Aorta (tissue), 5 donors: ENCODE measurements around the gene PJVK. TPM values are rescaled to one million over a fixed set of nuclear protein-coding genes. Genes with fewer than 3 reads are reported as not detected.
"Not testable (repeated sequence)": the region's sequence is repeated elsewhere in the genome, so short reads cannot be mapped to it uniquely, and the experiment has no call there.

Source experiments
- ATAC-seq: fragments of 200-7000 bp; cut with Tn5 transposase; one replicate; pipeline ENCODE4 v1.9.1; 2022; ENCODE audit warnings: moderate library complexity; ENCODE audit not compliant: low FRiP score
- DNase-seq, 2 donors: peaks; one replicate each; pipeline ENCODE4 v3.0.0-alpha.2; 2020
- H3K27ac ChIP-seq, 2 donors: one replicate each; pipeline ENCODE4 v1.5.1; 2013; ENCODE audit warnings: low read length in 2 of 2, mild to moderate bottlenecking in 2 of 2, moderate library complexity in 2 of 2, control low read depth in 1 of 2, inconsistent platforms in 1 of 2, low read depth in 1 of 2
- H3K27me3 ChIP-seq, 2 donors: one replicate each; pipeline ENCODE4 v1.6.1; 2013; ENCODE audit warnings: control low read depth in 1 of 2, low read length in 1 of 2, mild to moderate bottlenecking in 1 of 2, moderate library complexity in 1 of 2; ENCODE audit not compliant: insufficient read depth in 2 of 2, control insufficient read depth in 1 of 2
- H3K36me3 ChIP-seq, 2 donors: one replicate each; pipeline ENCODE4 v1.6.1; 2013; ENCODE audit warnings: control low read depth in 1 of 2, low read length in 1 of 2, mild to moderate bottlenecking in 1 of 2; ENCODE audit not compliant: insufficient read depth in 2 of 2, control insufficient read depth in 1 of 2
- H3K4me1 ChIP-seq, 2 donors: one replicate each; pipeline ENCODE4 v1.6.1; 2013; ENCODE audit warnings: low read length in 2 of 2, control low read depth in 1 of 2, mild to moderate bottlenecking in 1 of 2, moderate library complexity in 1 of 2; ENCODE audit not compliant: insufficient read depth in 2 of 2, control insufficient read depth in 1 of 2
- H3K4me3 ChIP-seq, 2 donors: one replicate each; pipeline ENCODE4 v1.5.1; 2013; ENCODE audit warnings: low read length in 2 of 2, control low read depth in 1 of 2, mild to moderate bottlenecking in 1 of 2
- H3K9me3 ChIP-seq: one replicate; pipeline ENCODE4 v1.6.1; 2013; ENCODE audit warnings: mild to moderate bottlenecking, low read length; ENCODE audit not compliant: control insufficient read depth
- WGBS, 2 donors: extraction: QIAGEN DNeasy Blood & Tissue Kit; methylation state at CpG; one replicate each; pipeline ENCODE4 v1.1.7; 2013; 5-methylcytosine and 5-hydroxymethylcytosine counted together
- intact Hi-C, 2 donors: fragments of 100-400 bp; cut with DNase I; formaldehyde crosslinking; loops; one replicate each; pipeline versions ENCODE4 v1.14.2 to v1.15.0; 2022
- long read RNA-seq, 2 donors: library from polyadenylated mRNA; unstranded; transcript quantifications; one replicate each; pipeline ENCODE4 v2.0.0, GENCODE V29; 2020 to 2021
- polyA plus RNA-seq, 2 donors: library from polyadenylated mRNA; stranded (reverse); fragments of 200-250 nt; gene quantifications; one replicate each; pipeline ENCODE4 v1.2.3, GENCODE V29; 2013
- total RNA-seq, 2 donors: library from RNA; stranded (reverse); fragmentation: NEBNext Ultra II Directional; extraction: Animal tissue kit (Norgen Biotek cat#: 25700); gene quantifications; one replicate each; pipeline ENCODE4 v1.2.1, GENCODE V29; 2021
- donor health status: healthy with polysubstance abuse.
- donor health status: Bipolar disorder and iron deficiency.
- donor health status: DM: no; HTN: no; CAD: no.
- donor health status: DM: no; HTN: no; CAD: no.
- donor health status: DM: yes; HTN: yes; CAD: no.

The PJVK gene, protein sequence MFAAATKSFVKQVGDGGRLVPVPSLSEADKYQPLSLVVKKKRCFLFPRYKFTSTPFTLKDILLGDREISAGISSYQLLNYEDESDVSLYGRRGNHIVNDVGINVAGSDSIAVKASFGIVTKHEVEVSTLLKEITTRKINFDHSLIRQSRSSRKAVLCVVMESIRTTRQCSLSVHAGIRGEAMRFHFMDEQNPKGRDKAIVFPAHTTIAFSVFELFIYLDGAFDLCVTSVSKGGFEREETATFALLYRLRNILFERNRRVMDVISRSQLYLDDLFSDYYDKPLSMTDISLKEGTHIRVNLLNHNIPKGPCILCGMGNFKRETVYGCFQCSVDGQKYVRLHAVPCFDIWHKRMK
- total RNA-seq = 1 to 10 TPM; 2.2 to 8.4 TPM
- polyA plus RNA-seq = 10 to 100 TPM in 1 of 2 donors, under 1 TPM in 1; 0.75 to 10.6 TPM
- long read RNA-seq, donor 1 = 0 reads
- long read RNA-seq, donor 2, partial matches to known transcripts = 0 of 2 reads
- long read RNA-seq, donor 2, other reads (novel, unspliced or antisense) = 2 of 2 reads

DNA sequence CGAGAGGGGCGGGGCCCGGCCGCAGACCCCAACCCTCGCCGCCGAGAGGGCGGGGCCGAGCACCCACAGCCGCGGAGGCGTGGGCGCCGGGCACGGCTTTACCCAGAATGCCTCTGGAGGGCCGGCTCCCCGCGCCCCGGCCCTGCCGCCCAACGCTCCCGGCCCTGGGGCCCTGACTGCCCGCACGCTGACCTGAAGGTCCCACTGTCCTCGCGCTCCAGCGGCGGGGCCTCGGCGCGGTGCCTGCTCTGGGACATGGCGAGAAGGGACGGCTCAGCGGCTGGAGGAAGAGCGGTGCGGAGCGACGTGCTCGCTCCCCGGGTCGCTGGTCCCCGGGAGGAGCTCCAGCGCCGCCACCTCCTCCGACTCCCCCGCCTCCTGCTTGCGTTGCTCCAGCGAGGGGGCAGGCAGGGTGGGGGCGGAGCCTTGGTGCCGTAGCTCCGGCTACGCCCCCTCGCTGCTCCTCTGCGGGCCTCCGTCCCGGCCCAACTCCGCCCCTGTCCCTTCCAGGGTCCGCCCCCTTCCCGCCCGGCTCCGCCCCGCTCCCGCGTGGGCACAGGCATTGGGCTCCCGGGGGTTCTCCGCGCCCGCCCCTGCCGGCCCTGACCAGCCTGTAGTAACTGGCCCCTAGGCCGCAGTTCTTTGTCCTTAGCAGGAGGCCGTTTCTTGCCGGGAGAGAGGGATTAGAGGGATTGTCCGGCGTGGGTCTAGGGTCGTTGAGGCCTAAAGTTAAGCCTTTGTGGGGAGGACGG lies at the start of gene PJVK, which contains the start of gene PRKRA:
Gene PJVK, plus strand, starts transcription at position 605 of the 752 bp plus-strand sequence. CDS start 2,032 bp downstream, outside the sequence.
Gene PRKRA, minus strand, starts transcription at position 402 of the 752 bp plus-strand sequence. Its CDS starts 145 bp downstream, at position 257.
- intact Hi-C loops = loop anchor here in 1 of 2 donors (1.0 to 5.0 kb wide), 2 partner anchors 29 to 71 kb away; partner anchors contain the start of gene PLEKHA3
- WGBS, 2 donors = 1% methylated on average over 42 to 76 of the region's 76 CpGs
- no peaks in the 10 kb centered on the region for H3K27me3 ChIP-seq
- peaks cover 3 to 10% of the 10 kb centered on the region in 2 donors for H3K4me1 ChIP-seq
- ATAC-seq = peak; percentile 99
- H3K27ac ChIP-seq = peak within 1 kb of the TSS; percentile 96 to 99
- H3K4me3 ChIP-seq = peak within 1 kb of the TSS; percentile 55 to 81
- no peaks in the 10 kb centered on the region for H3K9me3 ChIP-seq
- DNase-seq = peak; percentile 99 to 100
- H3K36me3 ChIP-seq = peaks cover 0 to 2% of the 10 kb centered on the region in 2 donors

DNA sequence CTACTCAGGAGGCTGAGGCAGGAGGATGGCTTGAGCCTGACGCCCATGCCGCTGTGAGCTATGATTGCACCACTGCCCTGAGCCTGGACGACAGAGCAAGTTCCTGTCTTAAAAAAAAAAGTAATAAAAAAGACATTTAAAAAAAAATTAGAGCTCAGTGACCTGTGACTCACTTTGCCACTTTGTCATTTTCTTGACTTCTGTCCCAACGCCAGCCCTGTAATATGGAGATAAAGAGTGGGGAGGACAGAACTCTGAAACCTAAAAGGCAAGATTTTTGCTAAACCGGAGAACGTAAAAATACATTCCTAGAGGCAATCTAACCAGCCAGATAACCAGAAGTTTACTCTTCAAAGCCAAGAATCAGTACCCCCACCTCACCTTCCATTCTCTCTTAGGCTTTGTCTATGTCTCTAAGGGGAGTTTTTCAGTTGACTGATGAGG lies 49.2 kb upstream of the PJVK start:
- Histone ChIP-seq H3K4me3 (no peak overlapping the region), H3K4me1 (no peaks in the 10 kb centered on the region), H3K27ac (no peak overlapping the region), H3K27me3 (no peaks in the 10 kb centered on the region), H3K36me3 (no peaks in the 10 kb centered on the region), H3K9me3 (no peaks in the 10 kb centered on the region)
- 28 to 38% methylated on average over 6 of the region's 6 CpGs for WGBS, 2 donors
- ATAC-seq (no peak), DNase-seq (no peak)
- intact Hi-C loops = no loop called here

DNA sequence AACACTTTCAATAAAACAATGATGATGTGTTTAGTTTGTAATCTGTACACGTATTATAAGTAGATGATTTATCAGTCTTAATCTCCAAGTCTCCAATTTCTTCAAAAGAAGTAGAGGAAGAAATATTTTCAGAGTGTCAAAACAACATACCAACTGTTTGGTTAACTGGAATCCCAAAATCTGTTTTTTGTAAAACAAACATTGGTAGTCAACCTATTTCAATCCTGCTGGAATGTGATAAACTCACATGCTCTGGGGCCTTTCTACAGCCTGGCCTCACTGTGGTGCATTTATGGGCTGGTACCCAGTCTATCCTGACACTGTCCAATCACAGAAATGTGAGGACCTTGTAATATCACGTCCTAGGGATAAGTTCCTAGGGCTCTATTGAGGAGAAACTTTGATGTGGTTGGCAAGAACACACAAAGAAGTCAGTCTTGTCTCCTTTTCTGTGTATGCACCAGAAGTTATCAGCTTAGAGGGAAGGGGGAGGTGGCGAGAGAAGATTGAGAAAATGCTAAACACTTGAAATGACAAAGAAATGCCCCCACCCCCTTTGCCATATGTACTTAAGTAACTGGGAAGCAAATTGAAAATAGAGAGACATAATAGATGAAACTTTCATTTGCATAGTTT lies 47.4 kb upstream of the PJVK start:
- no peaks in the 10 kb centered on the region for H3K36me3 ChIP-seq
- no peak overlapping the region for H3K27ac ChIP-seq
- no peaks in the 10 kb centered on the region for H3K27me3 ChIP-seq
- DNase-seq (no peak), ATAC-seq (no peak)
- intact Hi-C loops = no loop called here
- H3K4me3 ChIP-seq = no peak overlapping the region
- H3K9me3 ChIP-seq = no peaks in the 10 kb centered on the region
- 73 to 79% methylated on average over 3 of the region's 3 CpGs for WGBS, 2 donors
- H3K4me1 ChIP-seq = no peaks in the 10 kb centered on the region

DNA sequence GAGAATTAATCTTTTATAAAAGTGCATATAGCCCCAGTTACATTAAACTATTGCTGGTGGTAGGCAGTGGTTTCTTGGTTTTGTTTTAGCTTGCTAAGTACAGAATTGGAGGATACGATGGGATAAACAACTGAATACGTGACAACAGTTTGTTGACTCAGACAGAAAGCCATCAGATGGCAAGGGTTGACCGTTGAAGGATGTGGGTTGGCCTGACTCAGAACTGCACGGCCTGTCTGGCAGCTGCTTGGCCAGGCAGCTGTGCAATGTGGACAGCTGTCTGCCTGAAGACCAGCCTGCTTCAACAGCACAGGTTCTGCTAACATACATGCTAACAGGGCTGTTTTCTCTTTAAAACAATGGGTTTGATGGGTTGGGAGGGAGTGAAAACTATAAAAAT lies 46.8 kb upstream of the PJVK start:
- Histone ChIP-seq H3K27me3 (no peaks in the 10 kb centered on the region), H3K9me3 (no peaks in the 10 kb centered on the region), H3K27ac (no peak overlapping the region), H3K36me3 (no peaks in the 10 kb centered on the region), H3K4me1 (no peaks in the 10 kb centered on the region), H3K4me3 (no peak overlapping the region)
- DNase-seq (peak in 1 of 2 donors; percentile 48), ATAC-seq (no peak)
- intact Hi-C loops = no loop called here
- WGBS, 2 donors = 43 to 52% methylated on average over 4 of the region's 4 CpGs

DNA sequence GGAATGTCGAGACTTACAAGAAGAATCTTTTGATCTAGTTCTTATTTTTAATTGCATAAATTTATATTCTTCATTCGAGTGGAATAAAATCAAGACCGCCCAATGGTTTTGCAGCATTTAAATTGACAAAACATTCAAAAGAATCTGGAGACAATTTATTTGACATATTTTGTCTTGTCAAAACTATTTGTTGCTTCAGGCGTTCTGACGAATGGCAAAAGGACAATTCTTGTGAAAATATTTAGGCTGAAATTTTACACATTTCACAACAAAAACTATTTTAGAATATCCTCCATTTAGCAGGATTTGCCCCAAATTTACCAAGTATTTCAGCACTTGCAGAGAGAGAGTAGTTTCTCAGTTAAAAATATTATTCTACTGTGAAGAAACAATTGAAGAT lies 41.9 kb upstream of the PJVK start:
- Histone ChIP-seq H3K4me3 (no peak overlapping the region), H3K27me3 (no peaks in the 10 kb centered on the region), H3K36me3 (no peaks in the 10 kb centered on the region), H3K27ac (no peak overlapping the region), H3K9me3 (no peaks in the 10 kb centered on the region), H3K4me1 (no peaks in the 10 kb centered on the region)
- intact Hi-C loops = no loop called here
- no peak for ATAC-seq
- DNase-seq = no peak
- 70 to 81% methylated on average over 5 of the region's 5 CpGs for WGBS, 2 donors

DNA sequence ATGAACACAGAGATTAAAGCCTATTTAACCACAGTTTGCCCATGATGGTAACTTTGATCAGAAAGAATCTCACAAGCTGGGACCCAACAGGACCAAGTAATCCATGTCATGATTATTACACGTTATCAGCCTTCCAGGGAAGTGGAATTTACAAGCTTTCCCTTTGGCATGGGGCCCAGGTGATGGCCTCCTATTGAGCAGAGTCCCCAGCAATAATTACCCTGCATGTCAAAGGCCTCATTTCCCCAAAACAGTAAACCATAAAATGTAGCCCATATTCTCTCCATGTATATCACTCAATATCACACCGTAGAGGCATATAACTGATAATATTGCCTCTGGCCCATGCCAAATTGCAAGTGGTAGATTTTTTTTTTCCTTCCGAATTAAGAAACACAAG lies 39.1 kb upstream of the PJVK start:
- no peak for ATAC-seq
- intact Hi-C loops = loop anchor here in 1 of 2 donors (10.0 kb wide), 1 partner anchor 297 kb away; the partner anchor contains the start of gene RBM45
- 90 to 94% methylated on average over 3 of the region's 3 CpGs for WGBS, 2 donors
- DNase-seq = no peak
- Histone ChIP-seq H3K27ac (no peak overlapping the region), H3K27me3 (no peaks in the 10 kb centered on the region), H3K4me1 (no peaks in the 10 kb centered on the region), H3K36me3 (no peaks in the 10 kb centered on the region), H3K9me3 (no peaks in the 10 kb centered on the region), H3K4me3 (no peak overlapping the region)

DNA sequence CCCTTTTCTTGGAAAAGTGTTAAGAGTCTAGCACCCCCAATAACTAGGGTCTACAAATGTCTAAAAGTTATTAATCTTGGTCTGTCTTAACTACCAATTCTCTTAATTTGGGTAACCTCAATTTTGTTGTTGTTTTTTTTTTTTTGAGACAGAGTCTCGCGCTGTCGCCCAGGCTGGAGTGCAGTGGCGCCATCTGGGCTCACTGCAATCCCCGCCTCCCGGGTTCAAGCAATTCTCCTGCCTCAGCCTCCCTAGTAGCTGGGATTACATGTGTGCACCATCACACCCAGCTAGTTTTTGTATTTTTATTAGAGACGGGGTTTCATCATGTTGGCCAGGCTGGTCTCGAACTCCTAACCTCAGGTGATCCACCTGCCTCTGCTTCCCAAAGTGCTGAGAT lies 38.7 kb upstream of the PJVK start:
- not testable (repeated sequence) for H3K36me3 ChIP-seq, H3K9me3 ChIP-seq, H3K27me3 ChIP-seq, H3K4me1 ChIP-seq, ATAC-seq, H3K4me3 ChIP-seq, H3K27ac ChIP-seq, DNase-seq
- WGBS, 2 donors = 95 to 98% methylated on average over 8 of the region's 8 CpGs
- intact Hi-C loops = loop anchor here in 1 of 2 donors (10.0 kb wide), 1 partner anchor 298 kb away; the partner anchor contains the start of gene RBM45
